ENCODE data around the gene TLR7.
A peak's percentile ranks its signal among the peaks of the same experiment; 100 is the strongest.

The TLR7 gene

DNA sequence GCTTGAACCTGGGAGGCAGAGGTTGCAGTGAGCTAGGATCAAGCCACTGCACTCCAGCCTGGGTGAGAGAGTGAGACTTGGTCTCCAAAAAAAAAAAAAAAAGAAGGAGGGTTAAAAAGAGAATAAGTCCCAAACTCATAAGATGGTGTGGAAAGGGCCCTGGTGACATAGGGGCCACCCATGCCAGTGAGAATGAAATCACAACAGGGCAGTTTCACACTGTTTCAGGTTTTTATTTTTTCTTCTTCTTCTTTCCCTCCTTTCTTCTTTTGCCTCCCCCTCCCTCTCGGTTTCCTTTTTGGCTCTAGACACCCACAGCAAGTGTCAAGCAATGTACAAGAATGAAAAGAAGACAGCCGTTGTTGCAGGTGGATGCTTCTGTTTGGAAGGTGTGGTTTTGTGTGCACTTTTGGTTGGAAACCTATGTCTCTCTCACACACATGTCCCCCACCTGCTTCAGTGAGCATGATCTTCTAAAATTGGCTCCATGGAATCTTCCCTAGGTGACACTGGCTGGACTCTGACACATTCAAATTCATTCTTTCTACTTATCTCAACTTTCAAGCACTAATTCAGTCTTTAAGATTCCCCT, 25.1 kb downstream of the TLR7 start:
- no peak for DNase-seq

DNA sequence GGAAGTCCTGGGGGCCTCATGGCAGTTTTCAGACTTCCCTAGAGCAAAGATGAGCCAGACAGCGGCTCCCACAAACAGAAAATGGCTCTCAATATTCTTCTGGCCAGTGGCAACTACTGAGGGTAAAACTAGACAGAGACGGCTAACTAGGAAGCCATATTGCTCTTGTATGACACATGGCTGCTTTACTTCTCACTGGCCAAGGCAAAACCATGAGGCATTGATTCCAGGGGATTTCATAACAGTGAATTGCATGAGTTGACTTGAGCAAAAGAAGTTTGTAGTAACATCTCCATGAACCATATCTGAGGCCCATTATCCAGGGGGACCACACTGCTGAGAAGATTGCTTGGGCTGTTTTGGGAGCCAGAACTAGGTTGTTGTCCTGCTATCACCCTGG, 25.8 kb downstream of the TLR7 start:
- no peak for DNase-seq

DNA sequence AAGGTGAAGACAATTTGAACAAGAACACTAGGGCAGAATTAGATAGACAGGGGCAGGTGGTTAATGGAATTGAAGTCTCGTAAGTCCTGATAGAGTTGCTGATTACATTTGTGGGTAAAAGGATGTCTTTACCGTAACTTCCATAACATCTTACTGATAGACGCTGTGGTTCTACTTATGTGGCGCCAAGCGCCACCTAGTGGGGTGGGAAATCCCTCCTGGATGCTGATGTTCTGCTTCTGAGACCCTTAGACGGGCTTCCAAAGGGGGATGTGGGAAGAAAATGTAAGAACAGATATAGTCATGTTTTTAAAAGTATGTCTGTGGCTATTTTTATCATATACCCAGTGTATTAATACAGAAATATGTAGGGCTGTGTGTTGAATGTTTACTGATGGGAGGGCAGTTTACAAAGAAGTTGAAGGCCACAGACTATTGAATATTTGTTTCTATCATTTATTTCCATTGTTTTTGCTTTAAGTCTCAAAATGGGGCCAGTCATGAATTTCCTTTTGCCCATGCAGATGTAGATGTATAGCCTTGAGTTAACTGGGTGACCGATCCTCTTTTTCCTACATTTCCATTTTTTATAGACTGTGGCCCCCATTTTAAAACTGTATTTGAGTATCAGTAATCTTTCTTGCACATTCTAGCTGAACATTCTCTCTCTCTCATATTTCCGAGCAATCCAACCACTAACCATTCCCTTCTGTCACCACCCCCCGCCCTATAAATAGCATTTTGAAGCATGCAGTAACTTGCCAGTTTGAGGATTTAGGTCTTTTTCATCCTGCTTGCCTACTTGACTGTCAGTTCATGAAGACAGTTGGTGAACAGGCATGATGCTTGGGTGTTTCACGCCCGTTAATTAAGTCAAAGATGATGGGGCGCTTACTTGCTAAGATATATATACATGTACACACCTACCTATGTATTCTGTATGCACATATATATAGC, 27.5 kb downstream of the TLR7 start:
- DNase-seq, result no peak

DNA sequence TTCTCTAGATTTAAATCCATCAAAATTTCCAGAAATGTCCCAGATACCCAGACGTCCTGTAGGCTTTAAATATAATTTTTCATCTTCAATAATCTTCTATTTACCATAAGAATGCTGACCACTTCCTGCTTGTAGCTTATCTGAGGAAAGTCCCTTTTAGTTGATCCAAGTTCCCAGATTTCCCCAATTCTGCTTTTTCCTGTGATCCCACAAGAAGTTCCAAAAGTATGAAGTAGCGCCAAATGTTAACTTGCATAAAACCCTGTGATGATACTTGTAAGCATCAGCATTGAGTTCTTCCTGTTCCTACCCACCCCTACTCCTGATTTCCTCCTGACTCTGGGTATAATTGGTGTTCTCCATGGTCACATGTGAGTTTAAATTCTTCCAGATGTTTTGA, 29.0 kb downstream of the TLR7 start:
- DNase-seq, result no peak

DNA sequence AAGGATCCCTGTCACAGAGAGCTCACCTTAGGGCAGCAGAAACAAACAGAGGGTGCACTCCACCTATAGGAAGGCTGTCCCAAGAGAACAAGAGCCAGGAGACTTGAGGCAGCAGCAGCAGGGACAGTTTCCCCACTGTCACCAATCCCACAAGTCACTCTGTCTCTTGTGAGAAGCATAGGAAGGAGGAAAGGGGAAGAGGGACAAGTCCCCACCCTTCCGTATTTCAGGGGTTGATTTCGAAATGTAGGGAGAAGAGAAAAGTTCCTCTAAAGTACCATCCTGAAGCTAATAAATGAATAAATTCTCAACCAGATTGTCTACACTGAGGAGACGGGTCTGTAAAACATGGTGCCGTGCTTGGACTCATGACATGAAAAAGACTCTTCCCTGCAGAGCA, 30.1 kb downstream of the TLR7 start:
- no peak for DNase-seq

DNA sequence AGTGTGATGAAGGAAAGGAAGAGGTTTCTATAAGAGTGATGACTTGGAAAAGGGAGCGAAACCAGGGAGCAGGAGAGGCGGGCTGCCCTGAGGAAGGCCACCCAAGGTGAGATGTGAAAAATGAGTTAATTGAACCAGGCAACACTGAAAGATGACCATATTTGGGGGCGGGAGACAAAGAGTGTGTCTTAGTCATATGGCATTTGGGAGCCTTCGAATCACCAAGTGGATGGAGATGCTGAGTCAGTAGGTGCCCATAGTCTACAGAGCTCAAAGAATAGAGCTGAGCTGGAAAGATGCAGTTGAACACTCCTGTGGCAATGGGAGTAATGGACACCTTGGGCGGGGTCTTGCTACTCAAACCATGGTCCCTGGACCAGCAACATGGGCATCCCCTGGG, 31.2 kb downstream of the TLR7 start:
- DNase-seq, result no peak

DNA sequence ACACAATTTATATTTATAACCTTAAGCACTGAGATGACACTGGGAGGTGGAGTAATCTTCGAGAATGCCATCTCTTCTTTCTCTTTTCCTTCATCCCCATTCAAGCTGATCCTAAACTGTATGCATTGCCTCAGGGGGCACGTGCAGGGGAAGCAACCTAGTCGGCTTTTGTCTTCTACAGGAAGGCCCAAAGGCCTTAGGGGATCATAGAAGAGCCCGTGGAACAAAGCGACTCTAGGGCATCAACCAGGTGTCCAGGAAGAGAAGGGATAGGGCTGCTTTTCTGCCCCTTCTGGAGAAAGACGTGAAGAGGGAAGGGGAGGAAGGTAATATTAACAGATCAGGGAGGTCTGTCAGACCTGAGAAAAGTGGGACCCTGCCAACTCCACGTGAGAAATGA, 32.6 kb downstream of the TLR7 start:
- DNase-seq, result no peak

DNA sequence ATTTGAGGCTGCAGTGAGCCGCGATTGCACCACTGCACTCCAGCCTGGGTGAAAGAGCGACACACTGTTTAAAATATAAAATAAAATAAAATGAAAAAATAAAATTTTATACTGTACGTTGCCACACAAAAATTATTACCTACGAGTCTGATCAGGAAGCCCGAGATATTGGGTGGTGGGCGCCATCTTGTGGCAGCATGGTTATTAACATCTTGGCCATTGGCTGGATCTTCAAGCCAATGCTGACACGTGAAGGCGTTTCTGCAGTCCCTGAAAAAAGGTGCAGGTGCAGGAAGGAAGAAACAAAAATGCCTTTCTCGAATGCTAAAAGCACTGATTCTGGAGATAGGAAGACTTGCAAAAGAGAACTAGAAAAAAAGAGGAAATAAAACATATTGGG, 34.6 kb downstream of the TLR7 start:
- peak in 1 of 2 experiments; percentile 0 for DNase-seq

DNA sequence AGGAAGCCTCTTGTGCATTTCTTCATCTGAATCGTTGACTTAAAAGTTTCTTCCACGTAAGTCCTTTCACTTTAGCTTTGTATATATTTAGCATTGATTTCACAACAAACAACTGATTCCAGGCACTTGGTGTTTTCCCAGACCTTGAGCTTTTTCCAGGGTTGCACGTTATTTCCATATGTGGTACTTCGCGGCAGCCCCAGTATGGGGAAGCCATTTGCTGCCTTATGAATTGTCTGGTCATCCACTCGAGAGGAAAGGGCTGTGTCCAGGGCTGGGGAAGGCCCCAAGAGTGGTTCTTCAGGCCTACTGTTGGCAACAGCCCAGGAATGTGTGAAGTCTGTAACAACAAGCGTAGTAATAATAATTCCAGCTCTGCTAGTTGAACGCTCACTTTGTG, 36.8 kb downstream of the TLR7 start:
- no peak for DNase-seq

DNA sequence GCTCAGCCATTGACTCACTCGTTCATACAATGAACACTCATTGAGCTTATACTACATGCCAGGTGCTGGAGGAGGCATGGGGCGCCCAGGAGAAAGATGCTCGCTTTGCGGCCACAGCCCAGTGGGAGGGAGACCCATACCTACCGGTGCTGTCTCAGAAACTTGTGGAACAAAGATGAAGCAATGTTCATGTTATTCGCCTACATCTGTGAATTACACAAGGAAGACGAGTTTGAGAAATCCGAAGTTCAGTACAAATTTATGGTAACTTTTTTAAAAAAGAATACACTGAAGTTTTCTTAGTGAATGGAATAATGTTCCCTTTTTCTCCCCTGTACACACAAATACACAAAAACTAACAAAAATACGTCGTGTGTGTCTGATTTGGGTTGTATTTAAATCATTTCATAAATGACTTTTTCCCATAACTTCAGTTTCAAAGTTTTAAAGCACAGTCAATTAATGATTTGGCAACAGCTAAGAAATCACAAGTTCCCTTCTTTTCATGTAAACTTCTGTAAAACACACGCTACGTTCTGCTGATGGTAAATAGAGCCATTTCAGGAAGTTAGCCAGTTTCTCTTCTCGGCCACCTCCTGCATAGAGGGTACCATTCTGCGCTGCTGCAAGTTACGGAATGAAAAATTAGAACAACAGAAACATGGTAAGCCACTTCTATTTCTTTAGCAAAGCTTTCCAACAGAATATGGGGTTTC, 39.3 kb downstream of the TLR7 start, which contains the start of gene TLR8:
Gene TLR8 (plus strand): TSS at position 575 of the 716 bp plus-strand sequence. CDS start 87 bp downstream, at position 662.
- no peak for DNase-seq

DNA sequence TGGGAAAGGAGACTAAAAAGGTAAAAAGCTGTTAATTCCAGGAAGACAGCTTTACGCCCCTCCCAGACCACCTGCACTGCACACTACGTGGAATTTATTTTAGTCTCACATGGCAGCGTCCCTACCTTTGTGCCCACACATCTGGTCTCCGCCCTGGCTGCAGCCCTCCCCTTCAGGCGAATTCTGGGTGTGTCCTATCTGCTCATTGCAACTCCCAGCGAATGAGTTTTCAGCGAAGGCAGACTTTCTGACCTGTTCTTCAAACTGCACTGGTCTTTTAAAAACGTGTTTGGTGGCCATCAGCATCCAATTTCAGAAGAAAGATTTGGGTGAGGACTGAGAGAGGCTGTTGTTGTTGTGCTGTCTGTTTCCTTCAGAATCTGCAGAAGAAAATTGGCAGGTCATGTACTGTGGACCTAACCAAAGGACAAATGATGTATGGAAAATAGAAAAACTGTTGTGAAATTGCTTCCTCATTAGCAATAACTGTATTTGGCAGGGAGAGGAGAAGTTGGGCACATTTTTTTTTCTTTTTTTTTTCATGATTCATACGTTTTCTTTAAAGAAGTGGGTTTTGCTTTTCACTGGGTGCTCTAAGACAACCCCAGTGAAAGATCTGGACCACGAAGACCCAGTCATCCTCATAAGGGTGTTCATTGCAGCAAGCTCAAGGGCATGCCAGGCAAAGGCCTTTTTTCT, 43.7 kb downstream of the TLR7 start:
- no peak for DNase-seq

DNA sequence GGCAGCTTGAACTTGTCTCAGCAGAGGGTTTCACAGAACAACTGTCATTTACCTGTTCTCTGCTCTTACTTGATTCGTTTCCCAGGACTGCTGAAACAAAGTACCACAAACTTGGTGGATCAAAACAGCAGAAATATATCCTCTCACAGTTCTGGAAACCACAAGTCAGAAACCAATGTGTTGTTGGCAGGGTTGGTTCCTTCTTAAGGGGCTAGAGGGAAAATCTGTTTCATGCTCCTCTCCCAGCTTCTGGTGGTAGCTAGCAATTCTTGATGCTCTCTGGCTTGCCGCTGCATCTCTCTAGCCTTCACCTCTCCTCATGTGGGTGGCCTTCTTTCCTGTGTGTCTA, 44.2 kb downstream of the TLR7 start:
- DNase-seq, result no peak

DNA sequence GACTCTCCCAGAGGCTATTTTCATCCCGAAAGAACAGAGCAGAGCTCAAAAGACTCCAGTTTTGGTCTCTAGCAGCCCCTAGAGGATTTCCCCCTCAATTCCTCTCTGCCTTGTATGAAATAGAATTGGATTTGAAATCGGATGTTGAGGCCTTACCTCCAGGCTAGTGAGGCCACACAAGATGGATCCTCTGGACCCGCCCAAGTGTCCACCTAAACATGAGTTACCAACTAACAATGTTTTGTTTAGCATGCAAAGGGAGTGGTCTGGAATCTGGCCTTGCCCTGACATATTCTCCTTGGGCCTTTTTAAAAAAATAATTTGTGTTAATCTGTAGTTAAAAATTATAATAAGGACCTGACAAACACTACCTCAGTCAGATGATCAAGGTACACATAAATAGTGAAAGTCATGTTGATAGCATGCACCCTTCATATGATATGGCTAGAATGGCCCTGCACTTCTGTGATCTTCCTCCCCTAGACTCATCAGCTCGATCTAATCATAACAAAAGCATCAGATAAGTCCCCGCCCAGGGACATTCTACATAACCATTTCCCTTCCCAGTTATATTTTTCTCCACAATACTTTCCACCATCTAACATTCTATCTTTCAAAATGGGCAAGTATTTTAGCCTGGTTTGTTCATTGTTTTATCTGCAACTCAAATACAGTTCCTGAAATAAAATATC, 46.1 kb downstream of the TLR7 start:
- no peak for DNase-seq

DNA sequence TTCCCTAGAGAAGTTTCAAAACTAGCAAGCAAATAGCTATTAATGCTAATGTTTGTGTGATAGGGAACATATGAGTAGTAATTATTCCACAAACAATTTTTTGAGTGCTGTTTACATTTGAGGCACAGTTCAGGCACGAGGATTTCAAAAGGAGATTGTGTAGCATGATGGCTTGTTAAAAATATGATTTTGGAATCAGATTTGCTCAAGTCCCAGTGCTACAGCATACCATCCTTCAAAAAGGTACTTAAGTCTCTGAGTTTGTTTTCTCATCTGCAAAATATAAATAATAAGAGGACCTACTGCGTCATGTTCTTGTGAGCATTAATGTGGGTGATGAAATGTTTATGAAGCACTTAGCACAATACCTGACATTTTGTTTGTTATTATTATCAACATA, 50.9 kb downstream of the TLR7 start:
- no peak for DNase-seq

DNA sequence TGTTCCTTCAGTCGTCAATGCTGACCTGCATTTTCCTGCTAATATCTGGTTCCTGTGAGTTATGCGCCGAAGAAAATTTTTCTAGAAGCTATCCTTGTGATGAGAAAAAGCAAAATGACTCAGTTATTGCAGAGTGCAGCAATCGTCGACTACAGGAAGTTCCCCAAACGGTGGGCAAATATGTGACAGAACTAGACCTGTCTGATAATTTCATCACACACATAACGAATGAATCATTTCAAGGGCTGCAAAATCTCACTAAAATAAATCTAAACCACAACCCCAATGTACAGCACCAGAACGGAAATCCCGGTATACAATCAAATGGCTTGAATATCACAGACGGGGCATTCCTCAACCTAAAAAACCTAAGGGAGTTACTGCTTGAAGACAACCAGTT, 52.2 kb downstream of the TLR7 start:
- DNase-seq, result no peak

DNA sequence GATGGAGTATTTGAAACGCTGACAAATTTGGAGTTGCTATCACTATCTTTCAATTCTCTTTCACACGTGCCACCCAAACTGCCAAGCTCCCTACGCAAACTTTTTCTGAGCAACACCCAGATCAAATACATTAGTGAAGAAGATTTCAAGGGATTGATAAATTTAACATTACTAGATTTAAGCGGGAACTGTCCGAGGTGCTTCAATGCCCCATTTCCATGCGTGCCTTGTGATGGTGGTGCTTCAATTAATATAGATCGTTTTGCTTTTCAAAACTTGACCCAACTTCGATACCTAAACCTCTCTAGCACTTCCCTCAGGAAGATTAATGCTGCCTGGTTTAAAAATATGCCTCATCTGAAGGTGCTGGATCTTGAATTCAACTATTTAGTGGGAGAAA, 52.7 kb downstream of the TLR7 start:
- no peak for DNase-seq

DNA sequence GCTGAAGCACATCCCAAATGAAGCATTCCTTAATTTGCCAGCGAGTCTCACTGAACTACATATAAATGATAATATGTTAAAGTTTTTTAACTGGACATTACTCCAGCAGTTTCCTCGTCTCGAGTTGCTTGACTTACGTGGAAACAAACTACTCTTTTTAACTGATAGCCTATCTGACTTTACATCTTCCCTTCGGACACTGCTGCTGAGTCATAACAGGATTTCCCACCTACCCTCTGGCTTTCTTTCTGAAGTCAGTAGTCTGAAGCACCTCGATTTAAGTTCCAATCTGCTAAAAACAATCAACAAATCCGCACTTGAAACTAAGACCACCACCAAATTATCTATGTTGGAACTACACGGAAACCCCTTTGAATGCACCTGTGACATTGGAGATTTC, 54.1 kb downstream of the TLR7 start:
- DNase-seq, result no peak

DNA sequence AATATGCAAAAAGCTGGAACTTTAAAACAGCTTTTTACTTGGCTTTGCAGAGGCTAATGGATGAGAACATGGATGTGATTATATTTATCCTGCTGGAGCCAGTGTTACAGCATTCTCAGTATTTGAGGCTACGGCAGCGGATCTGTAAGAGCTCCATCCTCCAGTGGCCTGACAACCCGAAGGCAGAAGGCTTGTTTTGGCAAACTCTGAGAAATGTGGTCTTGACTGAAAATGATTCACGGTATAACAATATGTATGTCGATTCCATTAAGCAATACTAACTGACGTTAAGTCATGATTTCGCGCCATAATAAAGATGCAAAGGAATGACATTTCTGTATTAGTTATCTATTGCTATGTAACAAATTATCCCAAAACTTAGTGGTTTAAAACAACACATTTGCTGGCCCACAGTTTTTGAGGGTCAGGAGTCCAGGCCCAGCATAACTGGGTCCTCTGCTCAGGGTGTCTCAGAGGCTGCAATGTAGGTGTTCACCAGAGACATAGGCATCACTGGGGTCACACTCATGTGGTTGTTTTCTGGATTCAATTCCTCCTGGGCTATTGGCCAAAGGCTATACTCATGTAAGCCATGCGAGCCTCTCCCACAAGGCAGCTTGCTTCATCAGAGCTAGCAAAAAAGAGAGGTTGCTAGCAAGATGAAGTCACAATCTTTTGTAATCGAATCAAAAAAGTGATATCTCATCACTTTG, 55.2 kb downstream of the TLR7 start:
- DNase-seq, result no peak

DNA sequence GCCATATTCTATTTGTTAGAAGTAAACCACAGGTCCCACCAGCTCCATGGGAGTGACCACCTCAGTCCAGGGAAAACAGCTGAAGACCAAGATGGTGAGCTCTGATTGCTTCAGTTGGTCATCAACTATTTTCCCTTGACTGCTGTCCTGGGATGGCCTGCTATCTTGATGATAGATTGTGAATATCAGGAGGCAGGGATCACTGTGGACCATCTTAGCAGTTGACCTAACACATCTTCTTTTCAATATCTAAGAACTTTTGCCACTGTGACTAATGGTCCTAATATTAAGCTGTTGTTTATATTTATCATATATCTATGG, 55.7 kb downstream of the TLR7 start:
- DNase-seq, result no peak

DNA sequence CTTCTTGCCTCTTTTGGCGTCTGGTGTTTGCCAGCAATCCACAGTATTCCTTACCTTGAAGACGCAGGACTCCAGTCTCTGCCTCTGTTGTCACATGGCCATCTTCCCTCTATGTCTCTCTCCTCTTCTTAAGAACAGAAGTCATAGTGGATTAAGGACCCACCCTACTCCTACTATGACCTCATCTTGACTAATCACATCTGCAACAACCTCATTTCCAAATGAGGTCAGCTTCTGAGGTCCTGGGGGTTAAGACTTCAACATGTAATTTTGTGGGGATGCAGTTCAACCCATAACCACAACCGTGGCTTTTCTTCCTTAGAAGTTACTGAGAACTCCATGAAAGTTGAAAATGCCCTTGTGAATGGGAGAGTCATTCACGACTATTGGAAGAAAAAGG, 62.8 kb downstream of the TLR7 start:
- no peak for DNase-seq

DNA sequence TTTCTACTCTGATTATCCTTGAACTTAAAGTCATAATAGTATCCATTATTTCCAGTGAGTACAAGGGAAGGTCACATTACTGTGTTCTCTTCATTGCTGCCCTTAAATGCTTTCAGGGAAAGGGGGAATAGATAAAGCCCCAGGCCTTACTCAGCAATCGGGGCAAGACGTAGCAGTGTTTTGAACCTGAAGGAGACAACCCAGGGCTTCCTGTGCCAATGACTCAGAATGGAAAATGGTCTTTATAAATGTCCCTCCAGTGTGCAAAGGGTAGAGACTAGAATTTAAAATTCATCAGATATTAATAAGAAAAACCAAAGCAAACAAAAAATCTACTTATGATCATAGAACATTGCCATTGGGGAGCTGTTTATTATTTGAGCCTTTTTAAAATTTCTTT, 63.3 kb downstream of the TLR7 start:
- no peak for DNase-seq

DNA sequence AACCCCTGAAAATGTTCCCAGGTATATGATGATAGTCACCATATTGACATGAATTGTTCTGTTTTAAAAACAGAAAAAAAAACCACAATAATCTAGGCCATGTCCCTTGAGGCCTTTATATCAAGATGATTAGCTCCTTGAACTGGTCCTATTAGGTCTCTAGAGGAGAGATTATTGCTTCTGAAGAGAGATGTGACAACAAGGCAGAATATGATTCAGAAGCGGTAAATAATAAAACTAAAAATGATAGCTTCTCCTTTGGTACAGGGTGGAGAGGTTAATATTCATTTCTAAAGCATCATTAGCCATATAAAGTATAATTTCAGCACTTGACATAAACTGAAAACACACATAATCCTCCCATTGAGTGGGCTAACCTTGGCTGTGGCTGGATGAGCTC, 65.4 kb downstream of the TLR7 start:
- DNase-seq, result no peak
